Breast epithelium (tissue), 4 donors: ENCODE measurements around the gene ANKRD33. TPM values are rescaled to one million over a fixed set of nuclear protein-coding genes. Genes with fewer than 3 reads are reported as not detected.
A peak's percentile ranks its signal among the peaks of the same experiment; 100 is the strongest.

Experiments
- DNase-seq, 2 donors: peaks; one replicate each; pipeline ENCODE4 v3.0.0-alpha.2; 2019; ENCODE audit warnings: low spot score in 2 of 2
- H3K27ac ChIP-seq, 2 donors: fragments of 200-600 bp; sonication (generic) in 1 of 2; one replicate each; pipeline ENCODE4 v1.5.1; 2016 to 2019; ENCODE audit warnings: mild to moderate bottlenecking in 1 of 2
- H3K27me3 ChIP-seq, 2 donors: fragments of 200-600 bp; sonication (generic) in 1 of 2; one replicate each; pipeline versions ENCODE4 v1.5.1 to v1.6.0; 2017 to 2019; ENCODE audit warnings: control low read depth in 1 of 2, mild to moderate bottlenecking in 1 of 2
- H3K36me3 ChIP-seq: fragments of 200-600 bp; one replicate; pipeline ENCODE4 v1.5.1; 2019
- H3K4me1 ChIP-seq, 2 donors: fragments of 200-600 bp; sonication (generic); one replicate each; pipeline ENCODE4 v1.5.1; 2016 to 2019; ENCODE audit warnings: control low read depth in 1 of 2
- H3K4me3 ChIP-seq, 3 donors: fragments of 200-600 bp; sonication (generic); 1 replicate in 2 of 3; 2 replicates in 1 of 3; pipeline ENCODE4 v1.5.1; 2016 to 2019; ENCODE audit warnings: mild to moderate bottlenecking in 3 of 3, moderate library complexity in 2 of 3
- H3K9me3 ChIP-seq, 2 donors: fragments of 200-600 bp; sonication (generic) in 1 of 2; one replicate each; pipeline ENCODE4 v1.5.1; 2016 to 2019; ENCODE audit warnings: control low read depth in 1 of 2
- CTCF ChIP-seq, 3 donors: fragments of 450-650 bp; IDR thresholded peaks; one replicate each; pipeline ENCODE4 v1.5.1; 2016 to 2017; ENCODE audit warnings: antibody characterized with exemption in 3 of 3, mild to moderate bottlenecking in 3 of 3, moderate library complexity in 3 of 3
- POLR2A ChIP-seq: fragments of 450-650 bp; IDR thresholded peaks from one replicate; pipeline ENCODE4 v1.6.1; 2016; ENCODE audit warnings: antibody characterized with exemption, mild to moderate bottlenecking, moderate library complexity
- POLR2AphosphoS5 ChIP-seq, 3 donors: sonication (generic); formaldehyde crosslinking; IDR thresholded peaks; one replicate each; pipeline ENCODE4 v1.6.1; 2017; ENCODE audit warnings: antibody characterized with exemption in 3 of 3
- intact Hi-C: fragments of 100-400 bp; cut with DNase I; formaldehyde crosslinking; loops from one replicate; pipeline ENCODE4 v1.15.1; 2023; ENCODE audit warnings: low total_unique reads
- total RNA-seq, 3 donors: library from RNA; depleted of rRNA; stranded (reverse); fragments of >200 nt; gene quantifications; one replicate each; pipeline ENCODE4 v1.1.0, GENCODE V29; 2016

ANKRD33 gene, protein sequence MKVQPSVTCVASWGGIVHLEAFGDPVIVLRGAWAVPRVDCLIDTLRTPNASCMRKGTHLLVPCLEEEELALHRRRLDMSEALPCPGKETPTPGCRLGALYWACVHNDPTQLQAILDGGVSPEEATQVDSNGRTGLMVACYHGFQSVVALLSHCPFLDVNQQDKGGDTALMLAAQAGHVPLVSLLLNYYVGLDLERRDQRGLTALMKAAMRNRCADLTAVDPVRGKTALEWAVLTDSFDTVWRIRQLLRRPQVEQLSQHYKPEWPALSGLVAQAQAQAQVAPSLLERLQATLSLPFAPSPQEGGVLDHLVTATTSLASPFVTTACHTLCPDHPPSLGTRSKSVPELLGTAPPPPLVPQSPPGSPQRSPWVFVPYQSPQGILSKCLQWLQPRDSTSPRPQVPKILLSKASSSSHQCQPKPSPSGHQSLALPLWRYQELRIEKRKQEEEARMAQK
- total RNA-seq = not detected

GRCh38 chr12:51887476-51888315, at the start of gene ANKRD33:
ANKRD33 (plus strand) TSS chr12:51888103; CDS start chr12:51888187, 84 bp downstream.
- no peaks in the 10 kb centered on the region for H3K9me3 ChIP-seq
- no peak for TF ChIP-seq POLR2AphosphoS5 (IDR thresholded peaks at IDR 0.05)
- TF ChIP-seq CTCF (IDR thresholded peaks at IDR 0.05) = no peak
- no peak for TF ChIP-seq POLR2A
- peak within 1 kb of the TSS in 1 of 3 donors; percentile 37 for H3K4me3 ChIP-seq
- no peaks in the 10 kb centered on the region for H3K27me3 ChIP-seq
- no peak for DNase-seq
- intact Hi-C loops = no loop called here
- no peaks in the 10 kb centered on the region for H3K36me3 ChIP-seq
- H3K27ac ChIP-seq = peak within 1 kb of the TSS in 1 of 2 donors; percentile 62
- H3K4me1 ChIP-seq = peaks cover 0 to 5% of the 10 kb centered on the region in 2 donors

DNA sequence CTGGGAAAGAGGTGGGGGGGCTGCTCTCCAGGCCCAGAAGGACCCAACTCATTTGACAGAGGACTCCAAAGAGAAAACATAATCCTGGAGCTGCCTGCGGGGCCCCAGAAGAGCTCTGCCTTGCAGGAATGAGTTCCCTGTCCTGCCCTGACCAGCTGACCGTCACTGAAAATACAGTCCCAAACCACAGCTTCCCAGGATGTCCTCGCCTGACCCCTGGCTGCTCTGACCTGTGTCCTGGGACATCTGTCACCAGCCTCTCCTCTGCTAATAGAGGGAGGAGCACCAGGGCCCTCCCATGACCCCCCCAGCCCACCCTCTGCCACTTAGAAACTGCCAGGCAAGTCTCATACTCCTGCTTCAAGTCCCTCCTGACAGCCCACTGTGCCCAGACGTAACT, 49.1 kb upstream of the ANKRD33 start:
- no peak for DNase-seq
- no peaks in the 10 kb centered on the region for H3K4me1 ChIP-seq
- intact Hi-C loops = no loop called here
- TF ChIP-seq CTCF (IDR thresholded peaks at IDR 0.05) (no peak), POLR2AphosphoS5 (IDR thresholded peaks at IDR 0.05) (no peak), POLR2A (no peak)
- no peak overlapping the region for H3K4me3 ChIP-seq
- no peaks in the 10 kb centered on the region for H3K27me3 ChIP-seq
- no peaks in the 10 kb centered on the region for H3K9me3 ChIP-seq
- H3K27ac ChIP-seq = no peak overlapping the region
- H3K36me3 ChIP-seq = no peaks in the 10 kb centered on the region

DNA sequence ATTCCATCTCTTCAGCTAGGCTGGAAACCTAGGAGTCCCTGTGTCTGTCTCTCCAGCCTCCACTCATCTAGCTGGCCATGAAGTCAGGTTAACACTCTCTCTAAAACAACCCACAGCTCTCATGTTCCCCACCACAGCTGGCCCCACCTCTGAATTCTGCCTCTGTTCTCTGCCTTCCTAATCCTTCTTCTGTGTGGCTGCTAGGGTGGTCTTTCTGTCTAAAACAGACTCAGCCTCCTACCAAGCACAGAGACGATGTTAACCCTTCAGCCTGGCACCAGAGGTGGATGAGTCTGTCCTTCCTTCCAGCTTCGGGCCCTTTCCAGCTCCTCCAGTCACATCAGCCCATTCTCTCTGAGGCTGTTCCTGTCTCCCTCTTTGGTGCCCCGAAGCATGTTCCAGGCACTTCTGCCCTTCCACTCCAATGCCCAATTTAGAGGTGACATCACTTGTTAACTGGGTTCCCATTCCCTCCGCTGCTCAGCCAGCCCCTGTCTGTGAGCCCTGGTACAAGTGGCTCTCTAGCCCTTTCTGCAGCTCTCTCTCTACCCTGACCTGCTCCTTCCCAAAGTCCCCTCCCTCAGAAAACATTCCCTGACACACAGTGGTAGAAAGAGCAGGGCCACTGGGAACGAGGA, 48.5 kb upstream of the ANKRD33 start:
- Histone ChIP-seq H3K4me3 (no peak overlapping the region), H3K27me3 (no peaks in the 10 kb centered on the region)
- intact Hi-C loops = no loop called here

GRCh38 chr12:51840966-51841365, 46.9 kb upstream of the ANKRD33 start:
- no peak overlapping the region for H3K4me3 ChIP-seq
- H3K36me3 ChIP-seq = no peaks in the 10 kb centered on the region
- no peaks in the 10 kb centered on the region for H3K9me3 ChIP-seq
- H3K27ac ChIP-seq = no peak overlapping the region
- intact Hi-C loops = no loop called here
- TF ChIP-seq CTCF (IDR thresholded peaks at IDR 0.05) = no peak
- no peaks in the 10 kb centered on the region for H3K4me1 ChIP-seq
- H3K27me3 ChIP-seq = no peaks in the 10 kb centered on the region
- DNase-seq = no peak

More for the DNA sequence above, 48.5 kb upstream of the ANKRD33 start:
- no peak for DNase-seq
- Histone ChIP-seq H3K4me1 (no peaks in the 10 kb centered on the region), H3K9me3 (no peaks in the 10 kb centered on the region), H3K27ac (no peak overlapping the region), H3K36me3 (no peaks in the 10 kb centered on the region)
- TF ChIP-seq CTCF (IDR thresholded peaks at IDR 0.05) (no peak), POLR2AphosphoS5 (IDR thresholded peaks at IDR 0.05) (no peak), POLR2A (no peak)
